HL-60 (cell line): ENCODE measurements around the gene PLP2.
"Not testable (repeated sequence)": the region's sequence is repeated elsewhere in the genome, so short reads cannot be mapped to it uniquely, and the experiment has no call there.

Source experiments
- DNase-seq, 2 experiments: peaks; one replicate each; pipeline ENCODE4 v3.0.0-alpha.2; 2010 to 2020; ENCODE audit warnings: low read depth in 1 of 2, low spot score in 1 of 2
- H3K27ac ChIP-seq: fragments of 250-450 bp; sonication (Bioruptor Pico); replicated peaks from 2 replicates; pipeline ENCODE4 v1.5.1; 2020; ENCODE audit warnings: mild to moderate bottlenecking, moderate library complexity
- H3K27me3 ChIP-seq: fragments of 250-450 bp; sonication (Bioruptor Pico); 2 replicates; pipeline ENCODE4 v1.5.1; 2021; ENCODE audit warnings: mild to moderate bottlenecking, moderate library complexity; ENCODE audit not compliant: insufficient read depth, poor library complexity, severe bottlenecking
- H3K4me3 ChIP-seq: replicated peaks from 2 replicates; pipeline ENCODE4 v1.5.1; 2011; ENCODE audit warnings: mild to moderate bottlenecking, control low read depth, low read length; ENCODE audit not compliant: insufficient read depth
- CTCF ChIP-seq: IDR thresholded peaks from one replicate; pipeline ENCODE4 v1.5.1; 2011; ENCODE audit warnings: low read length, control low read depth, inconsistent platforms; ENCODE audit not compliant: insufficient read depth
- GABPA ChIP-seq: IDR thresholded peaks from 2 replicates; pipeline ENCODE4 v1.6.1; 2012; ENCODE audit warnings: low read depth
- POLR2AphosphoS5 ChIP-seq: IDR thresholded peaks from 2 replicates; pipeline ENCODE4 v1.6.1; 2012; ENCODE audit warnings: low read depth
- SPI1 ChIP-seq: IDR thresholded peaks from 2 replicates; pipeline ENCODE4 v1.6.1; 2012; ENCODE audit warnings: low read depth, mild to moderate bottlenecking, borderline replicate concordance
- TF ChIP-seq, protein P1 (sequence below): IDR thresholded peaks from 2 replicates; pipeline ENCODE4 v1.6.1; 2012; ENCODE audit warnings: low read depth; ENCODE audit not compliant: insufficient replicate concordance

Gene PLP2

GRCh38 chrX:49166914-49167739, 4.6 kb upstream of the PLP2 start:
- TF ChIP-seq SPI1 (peak; percentile 71; the same call in 1 of the 2 replicates), CTCF (no peak), POLR2AphosphoS5 (peak; percentile 85), GABPA (0 out of 2 replicates have a peak, but pooled peaks have one; percentile 6)
- TF ChIP-seq, protein P1, sequence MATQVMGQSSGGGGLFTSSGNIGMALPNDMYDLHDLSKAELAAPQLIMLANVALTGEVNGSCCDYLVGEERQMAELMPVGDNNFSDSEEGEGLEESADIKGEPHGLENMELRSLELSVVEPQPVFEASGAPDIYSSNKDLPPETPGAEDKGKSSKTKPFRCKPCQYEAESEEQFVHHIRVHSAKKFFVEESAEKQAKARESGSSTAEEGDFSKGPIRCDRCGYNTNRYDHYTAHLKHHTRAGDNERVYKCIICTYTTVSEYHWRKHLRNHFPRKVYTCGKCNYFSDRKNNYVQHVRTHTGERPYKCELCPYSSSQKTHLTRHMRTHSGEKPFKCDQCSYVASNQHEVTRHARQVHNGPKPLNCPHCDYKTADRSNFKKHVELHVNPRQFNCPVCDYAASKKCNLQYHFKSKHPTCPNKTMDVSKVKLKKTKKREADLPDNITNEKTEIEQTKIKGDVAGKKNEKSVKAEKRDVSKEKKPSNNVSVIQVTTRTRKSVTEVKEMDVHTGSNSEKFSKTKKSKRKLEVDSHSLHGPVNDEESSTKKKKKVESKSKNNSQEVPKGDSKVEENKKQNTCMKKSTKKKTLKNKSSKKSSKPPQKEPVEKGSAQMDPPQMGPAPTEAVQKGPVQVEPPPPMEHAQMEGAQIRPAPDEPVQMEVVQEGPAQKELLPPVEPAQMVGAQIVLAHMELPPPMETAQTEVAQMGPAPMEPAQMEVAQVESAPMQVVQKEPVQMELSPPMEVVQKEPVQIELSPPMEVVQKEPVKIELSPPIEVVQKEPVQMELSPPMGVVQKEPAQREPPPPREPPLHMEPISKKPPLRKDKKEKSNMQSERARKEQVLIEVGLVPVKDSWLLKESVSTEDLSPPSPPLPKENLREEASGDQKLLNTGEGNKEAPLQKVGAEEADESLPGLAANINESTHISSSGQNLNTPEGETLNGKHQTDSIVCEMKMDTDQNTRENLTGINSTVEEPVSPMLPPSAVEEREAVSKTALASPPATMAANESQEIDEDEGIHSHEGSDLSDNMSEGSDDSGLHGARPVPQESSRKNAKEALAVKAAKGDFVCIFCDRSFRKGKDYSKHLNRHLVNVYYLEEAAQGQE = no peak
- Histone ChIP-seq H3K27me3 (no peaks in the 10 kb centered on the region), H3K4me3 (peak overlapping the region; percentile 23), H3K27ac (peak overlapping the region; percentile 96)
- DNase-seq = peak; percentile 84 to 93

- no peaks in the 10 kb centered on the region for H3K27me3 ChIP-seq
- no peak for DNase-seq
- H3K27ac ChIP-seq = peak overlapping the region; percentile 96
- TF ChIP-seq, protein P1 = no peak
- no peak for TF ChIP-seq POLR2AphosphoS5
- TF ChIP-seq SPI1 = no peak
- no peak for TF ChIP-seq CTCF
- TF ChIP-seq GABPA = no peak
- peak overlapping the region; percentile 16; the same call in 1 of the 2 replicates for H3K4me3 ChIP-seq
Observed at GRCh38 chrX:49167740-49168108, 4.0 kb upstream of the PLP2 start.

GRCh38 chrX:49172280-49172780, 632 bp downstream of the PLP2 start:
- TF ChIP-seq POLR2AphosphoS5 (no peak), CTCF (no peak), SPI1 (no peak), GABPA (no peak)
- TF ChIP-seq, protein P1 = no peak
- peak overlapping the region; percentile 77 for H3K27ac ChIP-seq

DNA sequence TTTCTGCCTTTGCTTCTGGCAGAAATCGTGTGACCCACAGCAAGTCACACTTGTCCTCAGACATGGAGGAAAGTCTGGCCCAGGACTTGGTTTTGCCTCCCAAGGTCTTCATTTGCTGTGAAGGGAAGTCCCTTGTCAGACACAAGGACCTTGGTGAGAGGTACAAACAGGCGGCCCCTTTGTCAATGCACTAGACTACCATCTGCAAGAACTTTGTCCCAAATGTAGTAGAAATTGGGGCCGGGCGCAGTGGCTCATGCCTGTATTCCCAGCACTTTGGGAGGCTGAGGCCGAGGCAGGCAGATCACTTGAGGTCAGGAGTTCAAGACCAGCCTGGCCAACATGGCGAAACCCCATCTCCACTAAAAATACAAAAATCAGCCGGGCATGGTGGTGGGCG, 1.8 kb downstream of the PLP2 start:
- H3K27me3 ChIP-seq, DNase-seq, H3K27ac ChIP-seq: not testable (repeated sequence)
- peak overlapping the region; percentile 61; the same call in 1 of the 2 replicates for H3K4me3 ChIP-seq

More at GRCh38 chrX:49172280-49172780, 632 bp downstream of the PLP2 start:
- H3K27me3 ChIP-seq = no peaks in the 10 kb centered on the region
- DNase-seq = peak; percentile 66 to 79
- H3K4me3 ChIP-seq = peak overlapping the region; percentile 61
